GM18873 (cell line): ENCODE results near the gene TTC16.

Experiments used
- ATAC-seq: cut with Tn5 transposase; IDR thresholded peaks from one replicate; pipeline ENCODE4 v1.9.1; 2021; ENCODE audit warnings: mild to moderate bottlenecking, moderate library complexity, moderate number of reproducible peaks; ENCODE audit not compliant: unreplicated experiment, low FRiP score

The TTC16 gene

GRCh38 chr9:127716412-127716811, 533 bp downstream of the TTC16 start:
- ATAC-seq = no peak

GRCh38 chr9:127717766-127718165, 1.9 kb downstream of the TTC16 start:
- no peak for ATAC-seq

- no peak for ATAC-seq
These were observed 4.4 kb downstream of the TTC16 start for GRCh38 chr9:127720031-127720864.

GRCh38 chr9:127720865-127721227, 5.0 kb downstream of the TTC16 start:
- ATAC-seq = no peak

GRCh38 chr9:127721391-127721821, 5.5 kb downstream of the TTC16 start:
- no peak for ATAC-seq

GRCh38 chr9:127722055-127722745, 6.3 kb downstream of the TTC16 start:
- ATAC-seq = no peak

- no peak for ATAC-seq
These were observed 7.1 kb downstream of the TTC16 start for GRCh38 chr9:127723013-127723412.

- no peak for ATAC-seq
These were observed 7.6 kb downstream of the TTC16 start for GRCh38 chr9:127723444-127723843.

- ATAC-seq = no peak
These were observed 8.1 kb downstream of the TTC16 start for GRCh38 chr9:127724012-127724411.

- ATAC-seq = no peak
These were observed 11.0 kb downstream of the TTC16 start for GRCh38 chr9:127726871-127727270.

- ATAC-seq = no peak
These were observed 12.9 kb downstream of the TTC16 start for GRCh38 chr9:127728808-127729207.

GRCh38 chr9:127729522-127730256, 13.8 kb downstream of the TTC16 start:
- no peak for ATAC-seq

GRCh38 chr9:127730262-127730661, 14.4 kb downstream of the TTC16 start:
- no peak for ATAC-seq

GRCh38 chr9:127730799-127731410, 15.0 kb downstream of the TTC16 start:
- no peak for ATAC-seq

- ATAC-seq = no peak
These were observed 16.1 kb downstream of the TTC16 start for GRCh38 chr9:127731938-127732337.

GRCh38 chr9:127732444-127732843, 16.6 kb downstream of the TTC16 start:
- no peak for ATAC-seq

GRCh38 chr9:127733614-127734013, 17.7 kb downstream of the TTC16 start:
- ATAC-seq = no peak

- no peak for ATAC-seq
These were observed 18.4 kb downstream of the TTC16 start for GRCh38 chr9:127734247-127734746.

- peak; percentile 67 for ATAC-seq
These were observed 19.1 kb downstream of the TTC16 start, which contains the start of gene TOR2A for GRCh38 chr9:127734747-127735529. TOR2A (minus strand) TSS chr9:127735294; CDS start chr9:127735270, 24 bp downstream.
